Thoracic aorta endothelial cell (primary cell): ENCODE measurements around the gene MAF. TPM values are rescaled to one million over a fixed set of nuclear protein-coding genes. Genes with fewer than 3 reads are reported as not detected.

Experiments used
- total RNA-seq: library from RNA; depleted of rRNA; stranded (reverse); fragments of >200 nt; gene quantifications from 2 replicates; pipeline ENCODE4 v1.2.3, GENCODE V29; 2012

MAF gene
- total RNA-seq: 0.66 and 2.3 TPM in 2 replicates

DNA sequence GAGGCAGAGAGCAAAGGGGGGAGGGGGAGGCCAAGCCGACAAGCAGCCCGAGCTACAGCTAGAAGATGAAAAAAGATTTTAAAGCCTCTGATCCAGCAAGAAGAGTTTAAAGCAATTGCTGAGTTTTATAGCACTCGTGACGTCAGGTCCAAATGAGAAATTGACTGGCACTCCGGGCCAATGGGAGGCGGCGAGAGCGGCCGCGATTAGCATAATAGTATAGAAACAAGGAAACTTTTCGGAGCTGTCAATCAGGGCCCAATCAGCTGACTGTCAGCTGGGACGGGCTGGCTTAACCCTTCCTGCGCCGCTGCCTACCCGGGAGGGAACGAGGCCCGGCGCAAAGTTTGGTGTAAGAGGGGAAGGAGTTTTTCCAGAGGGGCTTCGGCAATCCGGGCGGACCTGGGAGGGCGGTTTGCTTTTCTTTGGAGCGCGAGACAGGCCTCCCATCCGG, at the start of gene MAF:
TSS of gene MAF (minus strand) at position 100 of the 454 bp plus-strand sequence. CDS start 835 bp downstream, outside the sequence.

